ENCODE results near the gene CACNG1.

DNA sequence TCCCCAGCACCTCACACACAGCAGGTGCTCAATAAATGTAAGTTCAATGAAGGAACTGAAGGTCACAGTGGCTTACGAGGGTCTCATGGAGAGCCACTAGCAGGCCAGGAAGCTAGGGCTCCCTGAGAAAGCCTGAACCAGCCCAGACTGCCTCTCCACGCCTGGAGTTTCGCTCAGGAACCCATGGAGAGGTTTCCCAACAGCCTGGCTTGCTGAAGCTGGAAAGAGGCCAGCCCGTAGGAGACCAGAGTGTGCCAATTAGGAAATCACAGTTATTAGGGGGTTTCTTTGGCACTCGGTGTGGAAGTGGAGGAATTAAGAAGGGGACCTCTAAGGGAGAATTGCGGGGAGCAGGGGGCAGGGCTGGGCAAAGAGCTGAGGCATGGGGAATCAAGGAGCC is 36.3 kb upstream of the CACNG1 start:
- TF ChIP-seq CTCF (optimal IDR thresholded peaks at IDR 0.05 in 1 of 3, IDR thresholded peaks at IDR 0.05 in 1 of 3, conservative IDR thresholded peaks at IDR 0.05 in 1 of 3; ENCODE audit: extremely low read depth in 1 of 3, insufficient read depth in 2 of 3, low read length in 3 of 3) (no peak), EZH2 (IDR thresholded peaks at IDR 0.05; ENCODE audit: low read length) (no peak)

All from keratinocyte (primary cell).